GM23248 (cell line): ENCODE results near the gene KIF23. TPM values are rescaled to one million over a fixed set of nuclear protein-coding genes. Genes with fewer than 3 reads are reported as not detected.
A peak's percentile ranks its signal among the peaks of the same experiment; 100 is the strongest.

Experiments used
- DNase-seq: peaks from one replicate; pipeline ENCODE4 v3.0.0-alpha.2; 2015
- H2AFZ ChIP-seq: fragments of 200-600 bp; sonication (generic); 2 replicates; pipeline ENCODE4 v1.6.1; 2016; ENCODE audit warnings: antibody characterized with exemption
- H3F3A ChIP-seq: fragments of 200-600 bp; sonication (generic); 2 replicates; pipeline ENCODE4 v1.6.1; 2016; ENCODE audit warnings: mild to moderate bottlenecking, antibody characterized with exemption, mixed run types; ENCODE audit not compliant: insufficient read depth
- H3K27ac ChIP-seq: fragments of 200-600 bp; sonication (generic); 2 replicates; pipeline ENCODE4 v1.5.1; 2016; ENCODE audit warnings: mild to moderate bottlenecking
- H3K27me3 ChIP-seq: fragments of 200-600 bp; sonication (generic); replicated peaks from 2 replicates; pipeline ENCODE4 v1.6.1; 2016; ENCODE audit warnings: mild to moderate bottlenecking; ENCODE audit not compliant: insufficient read depth
- H3K36me3 ChIP-seq: fragments of 200-600 bp; sonication (generic); 2 replicates; pipeline ENCODE4 v1.6.1; 2016; ENCODE audit warnings: low read depth, mild to moderate bottlenecking
- H3K4me1 ChIP-seq: fragments of 200-600 bp; sonication (generic); 2 replicates; pipeline ENCODE4 v1.6.1; 2016; ENCODE audit warnings: mild to moderate bottlenecking; ENCODE audit not compliant: insufficient read depth
- H3K4me2 ChIP-seq: fragments of 200-600 bp; sonication (generic); one replicate; pipeline ENCODE4 v1.6.1; 2016; ENCODE audit warnings: mild to moderate bottlenecking; ENCODE audit not compliant: unreplicated experiment
- H3K4me3 ChIP-seq: fragments of 200-600 bp; sonication (generic); 2 replicates; pipeline ENCODE4 v1.5.1; 2016; ENCODE audit warnings: mild to moderate bottlenecking
- H3K79me2 ChIP-seq: fragments of 200-600 bp; sonication (generic); 2 replicates; pipeline ENCODE4 v1.6.1; 2016; ENCODE audit warnings: mild to moderate bottlenecking; ENCODE audit not compliant: insufficient read depth
- H3K9ac ChIP-seq: fragments of 200-600 bp; sonication (generic); 2 replicates; pipeline ENCODE4 v1.6.1; 2016; ENCODE audit warnings: mild to moderate bottlenecking
- H3K9me2 ChIP-seq: fragments of 200-600 bp; sonication (generic); 2 replicates; pipeline ENCODE4 v1.6.1; 2016; ENCODE audit warnings: mixed run types, mild to moderate bottlenecking, moderate library complexity; ENCODE audit not compliant: insufficient read depth
- H3K9me3 ChIP-seq: fragments of 200-600 bp; sonication (generic); one replicate; pipeline ENCODE4 v1.6.1; 2017; ENCODE audit warnings: low read depth
- H4K20me1 ChIP-seq: fragments of 200-600 bp; sonication (generic); 2 replicates; pipeline ENCODE4 v1.6.0; 2016; ENCODE audit not compliant: insufficient read depth
- EZH2 ChIP-seq: fragments of 200-600 bp; sonication (generic); IDR thresholded peaks from 2 replicates; pipeline ENCODE4 v1.6.1; 2018; ENCODE audit warnings: antibody characterized with exemption, mild to moderate bottlenecking; ENCODE audit not compliant: insufficient read depth, poor library complexity, severe bottlenecking
- EZH2phosphoT487 ChIP-seq: fragments of 200-600 bp; sonication (generic); IDR thresholded peaks from 2 replicates; pipeline ENCODE4 v1.6.1; 2018; ENCODE audit warnings: antibody characterized with exemption, moderate library complexity, mild to moderate bottlenecking, low read depth; ENCODE audit not compliant: insufficient read depth
- WGBS, 2 experiments: methylation state at CpG; one replicate each; pipeline ENCODE4 v1.1.6; 2015 to 2017; ENCODE audit warnings: low lambda C conversion rate in 2 of 2, low coverage in 1 of 2; ENCODE audit errors: missing lambda C conversion rate in 2 of 2; 5-methylcytosine and 5-hydroxymethylcytosine counted together
- in situ Hi-C: fragments of 300-500 bp; cut with MboI; formaldehyde crosslinking; loops from 2 replicates; pipeline ENCODE4 v1.15.0; 2020
- polyA plus RNA-seq: library from polyadenylated mRNA; unstranded; fragments of >200 nt; fragmentation: Nextera tagmentation; extraction: Ambion mirVana; gene quantifications from 2 replicates; pipeline ENCODE4 v1.2.1, GENCODE V29; 2016
- total RNA-seq: library from RNA; depleted of rRNA; stranded (reverse); fragments of >200 nt; shearing (Covaris generic); gene quantifications from 2 replicates; pipeline ENCODE4 v1.2.3, GENCODE V29; 2014

The KIF23 gene
- total and polyA plus RNA-seq, 2 experiments from 2014 or later: 28.8 to 29.4 TPM

DNA sequence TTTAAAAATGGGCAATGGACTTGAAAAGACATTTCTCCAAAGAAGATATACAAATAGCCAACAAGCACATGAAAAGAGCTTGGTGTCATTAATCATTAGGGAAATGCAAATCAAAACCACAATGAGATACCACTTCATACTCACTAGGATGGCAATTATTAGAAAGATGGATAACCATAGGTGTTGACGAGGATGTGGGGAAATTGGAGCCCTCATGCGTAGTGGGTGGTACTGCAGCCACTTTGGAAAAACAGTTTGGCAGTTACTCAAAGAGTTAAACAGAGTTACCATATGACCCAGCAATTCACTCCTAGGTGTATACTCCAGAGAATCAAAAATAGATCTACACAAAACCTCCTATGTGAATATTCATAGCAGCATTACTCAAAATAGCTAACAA, 65.8 kb downstream of the KIF23 start:
- 94 to 98% methylated on average over 2 of the region's 2 CpGs for WGBS, 2 experiments
- in situ Hi-C loops: no loop called here

DNA sequence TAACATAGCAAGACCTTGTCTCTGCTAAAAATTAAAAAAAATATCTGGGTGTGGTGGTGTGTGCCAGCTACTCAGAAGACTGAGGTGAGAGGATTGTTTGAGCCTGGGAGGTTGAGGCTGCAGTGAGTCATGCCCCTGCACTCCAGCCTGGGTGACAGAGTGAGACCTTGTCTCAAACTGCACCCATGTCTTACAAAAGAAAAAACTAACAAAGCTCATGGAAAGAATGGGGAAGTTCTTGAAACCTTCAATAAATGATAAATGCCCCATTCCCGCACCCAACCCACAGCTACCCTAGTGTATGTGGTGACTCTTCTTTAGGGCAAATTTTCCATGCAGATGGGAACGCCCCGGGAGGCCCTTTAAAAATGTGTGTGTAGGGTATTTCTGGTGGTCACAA, 66.8 kb downstream of the KIF23 start:
- no peak overlapping the region for H3K27ac ChIP-seq
- DNase-seq: no peak

More for the DNA sequence above, 65.8 kb downstream of the KIF23 start:
- Histone ChIP-seq H3K9me2 (no peaks in the 10 kb centered on the region), H4K20me1 (no peaks in the 10 kb centered on the region), H3K4me3 (no peak overlapping the region), H3K4me1 (no peaks in the 10 kb centered on the region), H3K27ac (no peak overlapping the region), H3K36me3 (no peaks in the 10 kb centered on the region), H3F3A (no peaks in the 10 kb centered on the region), H3K27me3 (no peaks in the 10 kb centered on the region; the same call in 1 of the 2 replicates), H3K79me2 (no peaks in the 10 kb centered on the region), H3K4me2 (no peak overlapping the region), H3K9me3 (no peaks in the 10 kb centered on the region), H3K9ac (no peak overlapping the region), H2AFZ (no peak overlapping the region)
- TF ChIP-seq EZH2: no peak
- TF ChIP-seq EZH2phosphoT487: no peak
- no peak for DNase-seq

GRCh38 chr15:69482686-69483256, 68.6 kb downstream of the KIF23 start:
- H3K4me3 ChIP-seq: no peak overlapping the region
- H3F3A ChIP-seq: no peaks in the 10 kb centered on the region
- no peaks in the 10 kb centered on the region for H4K20me1 ChIP-seq
- H3K4me1 ChIP-seq: no peaks in the 10 kb centered on the region
- no peak overlapping the region for H3K4me2 ChIP-seq
- no peak overlapping the region for H3K9ac ChIP-seq
- TF ChIP-seq EZH2phosphoT487 (no peak), EZH2 (no peak)
- H3K9me2 ChIP-seq: no peaks in the 10 kb centered on the region
- H3K27ac ChIP-seq: no peak overlapping the region
- H2AFZ ChIP-seq: no peak overlapping the region
- no peak for DNase-seq
- in situ Hi-C loops: no loop called here
- 75 to 85% methylated on average over 4 of the region's 4 CpGs for WGBS, 2 experiments
- H3K9me3 ChIP-seq: no peaks in the 10 kb centered on the region
- H3K36me3 ChIP-seq: no peaks in the 10 kb centered on the region
- H3K27me3 ChIP-seq: no peaks in the 10 kb centered on the region; the same call in 1 of the 2 replicates
- H3K79me2 ChIP-seq: no peaks in the 10 kb centered on the region

More for the DNA sequence above, 66.8 kb downstream of the KIF23 start:
- H3F3A ChIP-seq: no peaks in the 10 kb centered on the region
- 85 to 87% methylated on average over 3 of the region's 3 CpGs for WGBS, 2 experiments
- in situ Hi-C loops: no loop called here
- H4K20me1 ChIP-seq: no peaks in the 10 kb centered on the region
- H2AFZ ChIP-seq: no peak overlapping the region
- no peaks in the 10 kb centered on the region for H3K4me1 ChIP-seq
- TF ChIP-seq EZH2phosphoT487 (no peak), EZH2 (no peak)
- H3K79me2 ChIP-seq: no peaks in the 10 kb centered on the region
- no peaks in the 10 kb centered on the region; the same call in 1 of the 2 replicates for H3K27me3 ChIP-seq
- H3K36me3 ChIP-seq: no peaks in the 10 kb centered on the region
- no peak overlapping the region for H3K4me2 ChIP-seq
- no peak overlapping the region for H3K9ac ChIP-seq
- H3K4me3 ChIP-seq: no peak overlapping the region
- no peaks in the 10 kb centered on the region for H3K9me3 ChIP-seq
- no peaks in the 10 kb centered on the region for H3K9me2 ChIP-seq

GRCh38 chr15:69484837-69485236, 70.7 kb downstream of the KIF23 start:
- Histone ChIP-seq H3K4me3 (no peak overlapping the region), H3K79me2 (no peaks in the 10 kb centered on the region), H3K27ac (no peak overlapping the region), H3K27me3 (no peaks in the 10 kb centered on the region; the same call in 1 of the 2 replicates), H3K9ac (no peak overlapping the region), H3K4me1 (no peaks in the 10 kb centered on the region), H2AFZ (no peak overlapping the region), H3K36me3 (no peaks in the 10 kb centered on the region), H3K9me2 (no peaks in the 10 kb centered on the region), H4K20me1 (no peaks in the 10 kb centered on the region), H3K4me2 (no peak overlapping the region), H3K9me3 (no peaks in the 10 kb centered on the region), H3F3A (no peaks in the 10 kb centered on the region)
- in situ Hi-C loops: no loop called here
- TF ChIP-seq EZH2: no peak
- no peak for TF ChIP-seq EZH2phosphoT487
- DNase-seq: peak; percentile 19
- WGBS, 2 experiments: 27% methylated on average over 6 of the region's 6 CpGs
